Upper lobe of left lung (tissue), 6 donors: ENCODE measurements around the gene TTC23. TPM values are rescaled to one million over a fixed set of nuclear protein-coding genes. Genes with fewer than 3 reads are reported as not detected.

ENCODE experiments used
- ATAC-seq, 2 donors: fragments of 200-7000 bp; cut with Tn5 transposase; one replicate each; pipeline ENCODE4 v1.9.1; 2022; ENCODE audit warnings: mild to moderate bottlenecking in 2 of 2, moderate library complexity in 2 of 2; ENCODE audit not compliant: low FRiP score in 2 of 2
- DNase-seq, 2 donors: peaks; one replicate each; pipeline ENCODE4 v3.0.0-alpha.2; 2019 to 2020
- H3K27ac ChIP-seq, 4 donors: fragments of 200-600 bp; sonication (generic); one replicate each; pipeline ENCODE4 v1.5.1; 2016 to 2019
- H3K27me3 ChIP-seq, 4 donors: fragments of 200-600 bp; sonication (generic); one replicate each; pipeline ENCODE4 v1.5.1; 2017 to 2019
- H3K36me3 ChIP-seq, 4 donors: fragments of 200-600 bp; sonication (generic); one replicate each; pipeline ENCODE4 v1.5.1; 2016 to 2019
- H3K4me1 ChIP-seq, 4 donors: fragments of 200-600 bp; sonication (generic); one replicate each; pipeline ENCODE4 v1.5.1; 2018 to 2019
- H3K4me3 ChIP-seq, 4 donors: fragments of 200-600 bp; sonication (generic); one replicate each; pipeline ENCODE4 v1.5.1; 2017 to 2019; ENCODE audit warnings: mild to moderate bottlenecking in 2 of 4, moderate library complexity in 1 of 4
- H3K9me3 ChIP-seq, 4 donors: fragments of 200-600 bp; sonication (generic); one replicate each; pipeline ENCODE4 v1.5.1; 2018 to 2019
- CTCF ChIP-seq, 6 experiments: fragments of 450-650 bp in 4 of 6; fragments of 200-600 bp in 2 of 6; sonication (generic) in 2 of 6; IDR thresholded peaks; one replicate each; pipeline ENCODE4 v1.5.1; 2016 to 2019; ENCODE audit warnings: antibody characterized with exemption in 6 of 6
- EP300 ChIP-seq, 4 donors: sonication (generic); formaldehyde crosslinking; IDR thresholded peaks; one replicate each; pipeline ENCODE4 v1.5.1; 2017; ENCODE audit warnings: antibody characterized with exemption in 4 of 4, control low read depth in 2 of 4
- POLR2A ChIP-seq, 4 donors: fragments of 450-650 bp; IDR thresholded peaks; one replicate each; pipeline ENCODE4 v1.5.1; 2016 to 2017; ENCODE audit warnings: antibody characterized with exemption in 4 of 4, mild to moderate bottlenecking in 2 of 4
- POLR2AphosphoS5 ChIP-seq, 2 donors: sonication (generic); formaldehyde crosslinking; IDR thresholded peaks; one replicate each; pipeline ENCODE4 v1.5.1; 2017; ENCODE audit warnings: antibody characterized with exemption in 2 of 2
- WGBS, 2 donors: methylation state at CpG; one replicate each; pipeline ENCODE4 v1.1.5; 2017 to 2018; 5-methylcytosine and 5-hydroxymethylcytosine counted together
- total RNA-seq, 6 donors: library from RNA; depleted of rRNA in 4 of 6; stranded (reverse); fragments of >200 nt in 4 of 6; gene quantifications; one replicate each; pipeline versions ENCODE4 v1.1.0 to v1.2.1, GENCODE V29; 2016 to 2021
- donor health status: DM: no; HTN: no; CAD: no; lungs with moderate emphysema.
- donor health status: DM: no; HTN: yes; CAD: no; lungs with severe emphysema.

The TTC23 gene
- total RNA-seq, 6 donors from 2014 or later = 6.2 to 28.0 (median 15.3) TPM

DNA sequence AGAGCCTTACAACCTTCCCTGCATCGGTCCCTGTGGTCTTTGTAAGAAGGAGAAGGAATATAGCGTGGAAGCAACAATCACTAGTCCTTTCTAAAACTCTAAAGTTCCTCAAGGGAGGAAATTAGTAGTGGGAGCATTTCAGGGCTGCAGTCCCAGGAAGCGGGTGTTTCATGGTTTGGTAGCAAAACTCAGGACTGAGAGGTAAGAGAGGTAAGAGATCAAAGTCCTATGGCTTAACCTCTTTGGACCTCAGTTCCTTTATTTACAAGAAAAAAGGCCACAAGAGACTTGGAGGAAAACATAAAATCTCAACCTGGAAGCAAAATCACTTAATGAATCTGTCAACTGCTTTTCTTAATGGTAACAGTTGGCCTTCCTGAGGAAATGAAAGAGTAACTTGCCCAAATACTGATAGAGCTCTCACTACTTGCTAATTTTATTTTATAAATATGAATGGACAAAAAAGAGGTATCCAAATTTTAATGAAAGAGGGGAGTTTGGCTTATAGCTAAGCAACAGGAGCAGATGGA lies 16.2 kb upstream of the TTC23 start:
- Histone ChIP-seq H3K4me1 (peaks cover 0 to 4% (median 0%) of the 10 kb centered on the region in 4 donors), H3K27ac (no peak overlapping the region), H3K27me3 (no peaks in the 10 kb centered on the region), H3K9me3 (no peaks in the 10 kb centered on the region), H3K36me3 (peaks cover 0 to 6% (median 0%) of the 10 kb centered on the region in 4 donors), H3K4me3 (no peak overlapping the region)
- DNase-seq = no peak
- TF ChIP-seq CTCF (IDR thresholded peaks at IDR 0.05) = no peak
- no peak for TF ChIP-seq POLR2A (IDR thresholded peaks at IDR 0.05)
- TF ChIP-seq POLR2AphosphoS5 (IDR thresholded peaks at IDR 0.05) = no peak
- TF ChIP-seq EP300 (IDR thresholded peaks at IDR 0.05) = no peak
- 78 to 95% methylated on average over 3 of the region's 3 CpGs for WGBS, 2 donors
- no peak for ATAC-seq

GRCh38 chr15:99264125-99264524 lies 14.7 kb upstream of the TTC23 start:
- Histone ChIP-seq H3K4me3 (no peak overlapping the region), H3K27me3 (no peaks in the 10 kb centered on the region), H3K36me3 (peaks cover 0 to 6% (median 0%) of the 10 kb centered on the region in 4 donors), H3K4me1 (peaks cover 0 to 4% (median 0%) of the 10 kb centered on the region in 4 donors), H3K27ac (no peak overlapping the region), H3K9me3 (no peaks in the 10 kb centered on the region)
- TF ChIP-seq EP300 (IDR thresholded peaks at IDR 0.05) (no peak), POLR2AphosphoS5 (IDR thresholded peaks at IDR 0.05) (no peak), POLR2A (IDR thresholded peaks at IDR 0.05) (no peak), CTCF (IDR thresholded peaks at IDR 0.05) (no peak)
- 69 to 71% methylated on average over 5 of the region's 5 CpGs for WGBS, 2 donors
- DNase-seq (no peak), ATAC-seq (no peak)

DNA sequence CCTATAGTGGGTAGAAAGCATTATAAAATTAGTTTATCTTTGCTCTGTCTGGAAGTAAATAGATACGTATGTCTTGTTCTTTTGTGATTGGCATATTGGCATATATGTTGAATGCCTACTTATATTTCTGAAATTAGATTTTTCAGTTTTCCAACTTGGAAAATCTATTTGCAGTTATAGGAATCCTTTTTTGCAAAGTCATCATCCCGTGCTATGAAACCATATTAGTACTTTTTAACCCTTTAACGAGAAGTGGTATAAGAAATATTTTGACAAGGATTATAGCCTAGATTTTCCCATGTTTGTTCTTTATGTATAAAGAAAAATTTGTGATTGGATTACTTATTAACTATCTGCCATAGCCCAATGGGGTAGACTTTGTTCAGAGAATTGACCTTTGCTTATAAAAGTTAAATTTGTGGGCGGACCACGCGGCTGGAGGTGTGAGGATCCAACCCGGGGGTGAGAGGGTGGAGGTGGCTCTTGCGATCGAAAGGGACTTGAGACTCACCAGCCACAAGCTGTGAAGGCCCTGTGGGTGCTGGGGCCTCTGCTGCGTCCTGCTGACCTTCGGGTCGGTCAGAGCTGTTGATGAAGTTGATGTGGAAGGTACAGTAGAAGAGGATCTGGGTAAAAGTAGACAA lies 7.8 kb upstream of the TTC23 start:
- Histone ChIP-seq H3K4me3 (no peak overlapping the region), H3K4me1 (peaks cover 4 to 7% (median 4%) of the 10 kb centered on the region in 4 donors), H3K36me3 (peaks cover 0 to 16% (median 0%) of the 10 kb centered on the region in 4 donors), H3K27ac (no peak overlapping the region), H3K27me3 (no peaks in the 10 kb centered on the region), H3K9me3 (no peaks in the 10 kb centered on the region)
- TF ChIP-seq POLR2AphosphoS5 (IDR thresholded peaks at IDR 0.05) = no peak
- TF ChIP-seq POLR2A (IDR thresholded peaks at IDR 0.05) = no peak
- no peak for TF ChIP-seq CTCF (IDR thresholded peaks at IDR 0.05)
- no peak for TF ChIP-seq EP300 (IDR thresholded peaks at IDR 0.05)
- peak in 1 of 2 donors; percentile 20 for DNase-seq
- ATAC-seq = no peak
- WGBS, 2 donors = 90 to 95% methylated on average over 12 of the region's 12 CpGs

DNA sequence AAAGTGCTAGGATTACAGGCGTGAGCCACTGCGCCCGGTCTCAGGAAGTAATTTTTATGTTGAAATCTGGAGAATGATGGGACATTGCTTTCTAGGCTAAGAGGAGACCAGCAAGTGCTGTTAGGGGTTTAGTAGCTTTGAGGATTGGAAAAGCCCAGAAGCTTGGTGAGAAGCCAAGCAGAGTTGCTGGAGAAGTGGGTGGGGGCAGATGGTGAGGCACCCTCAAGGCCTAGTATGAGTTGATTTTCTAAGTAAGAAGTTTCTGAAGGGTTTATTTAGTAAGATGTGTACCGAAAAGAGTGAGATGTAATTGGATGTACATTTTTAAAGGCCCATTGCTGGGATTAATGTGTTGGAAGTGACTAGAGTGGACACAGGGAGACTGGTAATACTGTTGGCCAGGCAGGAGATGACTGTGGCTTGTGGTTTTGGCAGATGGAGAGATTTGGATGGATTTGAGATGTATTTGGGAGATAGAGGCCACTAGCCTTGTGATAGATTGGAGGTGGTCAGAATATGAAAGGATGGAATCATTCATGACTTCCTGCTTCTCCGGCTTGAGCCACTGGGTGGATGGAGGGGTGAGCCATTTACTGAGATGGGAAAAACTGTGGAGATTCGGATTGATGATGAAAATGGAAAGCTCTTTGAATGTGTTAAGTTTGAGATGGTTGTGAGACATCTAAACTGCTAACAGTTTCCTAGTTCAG lies 4.2 kb upstream of the TTC23 start:
- peaks cover 0 to 10% (median 0%) of the 10 kb centered on the region in 4 donors for H3K36me3 ChIP-seq
- H3K27ac ChIP-seq = no peak overlapping the region
- no peak for DNase-seq
- H3K4me3 ChIP-seq = no peak overlapping the region
- no peak for ATAC-seq
- WGBS, 2 donors = 82 to 88% methylated on average over 6 of the region's 6 CpGs
- no peaks in the 10 kb centered on the region for H3K9me3 ChIP-seq
- peaks cover 9 to 19% (median 17%) of the 10 kb centered on the region in 4 donors for H3K4me1 ChIP-seq
- H3K27me3 ChIP-seq = no peaks in the 10 kb centered on the region
- no peak for TF ChIP-seq CTCF (IDR thresholded peaks at IDR 0.05)
- no peak for TF ChIP-seq EP300 (IDR thresholded peaks at IDR 0.05)
- TF ChIP-seq POLR2A (IDR thresholded peaks at IDR 0.05) = no peak
- TF ChIP-seq POLR2AphosphoS5 (IDR thresholded peaks at IDR 0.05) = no peak
